MM.1S (cell line): Measurements from ENCODE around the gene LDLRAD4.

Source experiments
- DNase-seq: peaks from one replicate; pipeline ENCODE4 v3.0.0-alpha.2; 2015
- H2AFZ ChIP-seq: fragments of 300-600 bp; sonication (generic); 2 replicates; pipeline ENCODE4 v1.6.0; 2016; ENCODE audit warnings: antibody characterized with exemption, low read length
- H3F3A ChIP-seq: fragments of 300-600 bp; sonication (generic); 2 replicates; pipeline ENCODE4 v1.6.1; 2016; ENCODE audit warnings: mild to moderate bottlenecking, antibody characterized with exemption, low read length, moderate library complexity, mixed read lengths; ENCODE audit not compliant: insufficient read depth
- H3K27ac ChIP-seq: fragments of 300-600 bp; sonication (generic); 2 replicates; pipeline ENCODE4 v1.5.1; 2016; ENCODE audit warnings: mild to moderate bottlenecking, low read length
- H3K27me3 ChIP-seq: fragments of 300-600 bp; sonication (generic); replicated peaks from 2 replicates; pipeline ENCODE4 v1.6.0; 2016; ENCODE audit warnings: low read length; ENCODE audit not compliant: insufficient read depth
- H3K36me3 ChIP-seq: fragments of 300-600 bp; sonication (generic); replicated peaks from 2 replicates; pipeline ENCODE4 v1.6.1; 2016; ENCODE audit warnings: mild to moderate bottlenecking, low read length, mixed read lengths; ENCODE audit not compliant: insufficient read depth
- H3K4me1 ChIP-seq: fragments of 300-600 bp; sonication (generic); 2 replicates; pipeline ENCODE4 v1.6.1; 2016; ENCODE audit warnings: low read length, mixed read lengths
- H3K4me2 ChIP-seq: fragments of 300-600 bp; sonication (generic); 2 replicates; pipeline ENCODE4 v1.6.0; 2016; ENCODE audit warnings: low read depth, low read length
- H3K4me3 ChIP-seq: fragments of 300-600 bp; sonication (generic); 2 replicates; pipeline ENCODE4 v1.5.1; 2016; ENCODE audit warnings: low read length, mixed read lengths
- H3K79me2 ChIP-seq: fragments of 300-600 bp; sonication (generic); 2 replicates; pipeline ENCODE4 v1.6.1; 2016; ENCODE audit warnings: mixed run types, low read length, mixed read lengths
- H3K9ac ChIP-seq: fragments of 300-600 bp; sonication (generic); 2 replicates; pipeline ENCODE4 v1.6.1; 2016; ENCODE audit warnings: low read length, mixed read lengths
- H3K9me2 ChIP-seq: fragments of 300-600 bp; sonication (generic); replicated peaks from 2 replicates; pipeline ENCODE4 v1.6.1; 2016; ENCODE audit warnings: mild to moderate bottlenecking, low read length, mixed read lengths; ENCODE audit not compliant: insufficient read depth
- H3K9me3 ChIP-seq: fragments of 300-600 bp; sonication (generic); replicated peaks from 2 replicates; pipeline ENCODE4 v1.6.1; 2016; ENCODE audit warnings: mild to moderate bottlenecking, low read length, mixed read lengths; ENCODE audit not compliant: insufficient read depth
- H4K20me1 ChIP-seq: fragments of 300-600 bp; sonication (generic); 2 replicates; pipeline ENCODE4 v1.6.1; 2016; ENCODE audit warnings: mild to moderate bottlenecking, low read length, moderate library complexity, mixed read lengths; ENCODE audit not compliant: insufficient read depth
- EZH2 ChIP-seq: fragments of 300-600 bp; sonication (generic); optimal IDR thresholded peaks from 2 replicates; pipeline ENCODE3; 2017; ENCODE audit warnings: low read depth, mild to moderate bottlenecking, antibody characterized with exemption, low read length, mixed read lengths
- EZH2phosphoT487 ChIP-seq: fragments of 300-600 bp; sonication (generic); IDR thresholded peaks from 2 replicates; pipeline ENCODE4 v1.6.1; 2018; ENCODE audit warnings: antibody characterized with exemption, low read length
- TF ChIP-seq, protein P1 (sequence below): fragments of 300-600 bp; sonication (generic); IDR thresholded peaks from 2 replicates; pipeline ENCODE4 v1.5.1; 2016; ENCODE audit warnings: antibody characterized with exemption, low read length, mixed read lengths

The LDLRAD4 gene

DNA sequence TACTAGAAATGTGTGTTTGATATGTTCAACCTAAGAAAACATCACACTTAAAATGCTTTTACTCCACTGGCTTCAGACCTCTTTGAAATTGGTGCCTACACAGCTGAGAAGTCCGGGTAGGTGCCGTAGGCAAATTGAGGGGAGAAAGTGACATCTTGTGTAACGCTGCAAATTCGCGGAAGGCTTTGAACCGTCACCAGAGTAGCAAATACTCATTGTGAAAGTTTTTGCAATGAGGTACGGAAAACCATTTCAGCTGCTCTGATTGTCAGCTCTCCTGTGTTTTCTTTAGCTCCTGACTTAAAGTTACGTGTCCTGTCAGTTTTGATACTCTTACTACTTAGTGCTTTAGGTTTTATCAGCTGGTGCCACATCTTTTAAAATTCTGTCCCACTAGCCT, 283.3 kb downstream of the LDLRAD4 start:
- H3K9ac ChIP-seq = no peak overlapping the region
- H3K9me2 ChIP-seq = no peaks in the 10 kb centered on the region
- H3K4me3 ChIP-seq = no peak overlapping the region
- H3K36me3 ChIP-seq = no peaks in the 10 kb centered on the region
- no peak overlapping the region for H2AFZ ChIP-seq
- DNase-seq = no peak
- TF ChIP-seq EZH2 = no peak
- TF ChIP-seq EZH2phosphoT487 = no peak
- TF ChIP-seq, protein P1, sequence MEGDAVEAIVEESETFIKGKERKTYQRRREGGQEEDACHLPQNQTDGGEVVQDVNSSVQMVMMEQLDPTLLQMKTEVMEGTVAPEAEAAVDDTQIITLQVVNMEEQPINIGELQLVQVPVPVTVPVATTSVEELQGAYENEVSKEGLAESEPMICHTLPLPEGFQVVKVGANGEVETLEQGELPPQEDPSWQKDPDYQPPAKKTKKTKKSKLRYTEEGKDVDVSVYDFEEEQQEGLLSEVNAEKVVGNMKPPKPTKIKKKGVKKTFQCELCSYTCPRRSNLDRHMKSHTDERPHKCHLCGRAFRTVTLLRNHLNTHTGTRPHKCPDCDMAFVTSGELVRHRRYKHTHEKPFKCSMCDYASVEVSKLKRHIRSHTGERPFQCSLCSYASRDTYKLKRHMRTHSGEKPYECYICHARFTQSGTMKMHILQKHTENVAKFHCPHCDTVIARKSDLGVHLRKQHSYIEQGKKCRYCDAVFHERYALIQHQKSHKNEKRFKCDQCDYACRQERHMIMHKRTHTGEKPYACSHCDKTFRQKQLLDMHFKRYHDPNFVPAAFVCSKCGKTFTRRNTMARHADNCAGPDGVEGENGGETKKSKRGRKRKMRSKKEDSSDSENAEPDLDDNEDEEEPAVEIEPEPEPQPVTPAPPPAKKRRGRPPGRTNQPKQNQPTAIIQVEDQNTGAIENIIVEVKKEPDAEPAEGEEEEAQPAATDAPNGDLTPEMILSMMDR = no peak
- no peaks in the 10 kb centered on the region for H4K20me1 ChIP-seq
- no peaks in the 10 kb centered on the region for H3K79me2 ChIP-seq
- H3F3A ChIP-seq = no peaks in the 10 kb centered on the region
- H3K27me3 ChIP-seq = no peaks in the 10 kb centered on the region
- no peaks in the 10 kb centered on the region for H3K4me1 ChIP-seq
- no peaks in the 10 kb centered on the region for H3K9me3 ChIP-seq
- no peak overlapping the region for H3K4me2 ChIP-seq
- H3K27ac ChIP-seq = no peak overlapping the region

DNA sequence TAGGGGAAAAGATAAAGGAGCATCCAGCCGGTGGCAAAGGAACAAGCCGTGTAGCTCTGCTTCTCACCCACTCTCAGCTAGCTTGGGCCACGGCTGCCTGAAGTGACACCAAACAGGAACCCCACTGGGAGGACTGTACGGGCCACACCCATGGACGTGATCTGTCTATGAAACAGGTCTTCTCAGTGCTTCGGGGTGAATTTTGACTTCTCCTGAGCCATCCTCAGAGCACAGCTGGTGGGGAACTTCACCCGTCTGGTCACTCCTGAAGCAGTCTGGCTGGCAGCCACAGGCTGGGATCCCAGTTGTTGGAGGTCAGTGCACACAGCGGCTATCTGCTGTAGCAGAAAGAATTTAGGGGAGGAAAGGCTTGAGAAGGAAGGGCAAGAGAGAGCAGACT, 284.0 kb downstream of the LDLRAD4 start:
- Histone ChIP-seq H3F3A (no peaks in the 10 kb centered on the region), H3K27me3 (no peaks in the 10 kb centered on the region), H3K4me3 (no peak overlapping the region), H4K20me1 (no peaks in the 10 kb centered on the region), H3K4me2 (no peak overlapping the region), H3K27ac (no peak overlapping the region), H2AFZ (no peak overlapping the region), H3K36me3 (no peaks in the 10 kb centered on the region), H3K9ac (no peak overlapping the region), H3K79me2 (no peaks in the 10 kb centered on the region), H3K9me2 (no peaks in the 10 kb centered on the region), H3K9me3 (no peaks in the 10 kb centered on the region), H3K4me1 (no peaks in the 10 kb centered on the region)
- TF ChIP-seq, protein P1 = no peak
- no peak for TF ChIP-seq EZH2
- no peak for TF ChIP-seq EZH2phosphoT487
- no peak for DNase-seq

- Histone ChIP-seq H4K20me1 (no peaks in the 10 kb centered on the region), H3K36me3 (no peaks in the 10 kb centered on the region), H3K9me2 (no peaks in the 10 kb centered on the region), H3F3A (no peaks in the 10 kb centered on the region), H3K4me1 (no peaks in the 10 kb centered on the region), H3K27ac (no peak overlapping the region), H3K9ac (no peak overlapping the region), H3K27me3 (no peaks in the 10 kb centered on the region), H3K9me3 (no peaks in the 10 kb centered on the region), H3K79me2 (no peaks in the 10 kb centered on the region), H2AFZ (no peak overlapping the region), H3K4me2 (no peak overlapping the region), H3K4me3 (no peak overlapping the region)
- no peak for TF ChIP-seq EZH2
- no peak for DNase-seq
Observed at GRCh38 chr18:13503836-13504235, 285.3 kb downstream of the LDLRAD4 start.

DNA sequence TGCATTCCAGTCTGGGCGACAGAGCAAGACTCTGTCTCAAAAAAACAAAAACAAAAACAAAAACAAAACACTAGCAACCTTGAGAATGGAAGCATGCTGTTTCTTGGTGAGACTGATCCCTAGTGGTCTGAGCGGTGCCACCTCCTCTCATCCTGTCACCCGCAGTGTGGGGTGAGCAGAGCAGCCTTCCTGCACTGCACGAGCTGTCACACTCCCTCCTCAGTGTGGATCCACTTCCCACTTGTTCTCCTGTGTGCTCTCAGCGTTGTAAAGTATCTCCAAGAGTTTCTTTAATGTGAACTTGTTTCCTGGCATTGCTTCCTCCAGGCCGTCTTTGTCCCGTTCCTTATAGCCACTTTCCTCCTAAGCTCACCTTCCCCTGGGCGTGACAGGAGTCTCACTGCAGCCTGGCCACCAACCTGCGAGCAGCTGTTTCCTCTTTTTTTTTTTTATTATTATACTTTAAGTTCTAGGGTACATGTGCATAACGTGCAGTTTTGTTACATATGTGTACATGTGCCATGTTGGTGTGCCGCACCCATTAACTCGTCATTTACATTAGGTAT, 287.3 kb downstream of the LDLRAD4 start:
- no peaks in the 10 kb centered on the region for H3K4me1 ChIP-seq
- H2AFZ ChIP-seq = no peak overlapping the region
- no peak overlapping the region for H3K4me2 ChIP-seq
- no peaks in the 10 kb centered on the region for H3K79me2 ChIP-seq
- H4K20me1 ChIP-seq = no peaks in the 10 kb centered on the region
- no peak for DNase-seq
- no peaks in the 10 kb centered on the region for H3K9me2 ChIP-seq
- TF ChIP-seq, protein P1 = no peak
- TF ChIP-seq EZH2phosphoT487 = no peak
- H3K27ac ChIP-seq = no peak overlapping the region
- no peak overlapping the region for H3K4me3 ChIP-seq
- H3K9ac ChIP-seq = no peak overlapping the region
- H3K36me3 ChIP-seq = no peaks in the 10 kb centered on the region
- no peaks in the 10 kb centered on the region for H3K9me3 ChIP-seq
- no peaks in the 10 kb centered on the region for H3K27me3 ChIP-seq
- no peaks in the 10 kb centered on the region for H3F3A ChIP-seq
